Heart right ventricle (tissue), 16 donors: ENCODE measurements around the gene HGFAC. TPM values are rescaled to one million over a fixed set of nuclear protein-coding genes. Genes with fewer than 3 reads are reported as not detected.

Experiments
- ATAC-seq, 8 donors: fragments of 200-7000 bp; cut with Tn5 transposase; one replicate each; pipeline ENCODE4 v1.9.1; 2020; ENCODE audit warnings: mild to moderate bottlenecking in 8 of 8, moderate library complexity in 8 of 8, moderate number of reproducible peaks in 1 of 8
- DNase-seq, 2 donors: peaks; one replicate each; pipeline ENCODE4 v3.0.0-alpha.2; 2020
- H3K27ac ChIP-seq, 10 donors: fragments of 200-600 bp; sonication (generic) in 2 of 10; one replicate each; pipeline versions ENCODE4 v1.5.0 to v1.8.0; 2020 to 2022; ENCODE audit warnings: mild to moderate bottlenecking in 3 of 10
- H3K27me3 ChIP-seq, 7 donors: fragments of 200-600 bp; one replicate each; pipeline ENCODE4 v1.8.0; 2021 to 2022; ENCODE audit warnings: mild to moderate bottlenecking in 2 of 7
- H3K36me3 ChIP-seq, 9 donors: fragments of 200-600 bp; sonication (generic) in 1 of 9; one replicate each; pipeline versions ENCODE4 v1.5.0 to v1.8.0; 2020 to 2022; ENCODE audit warnings: mild to moderate bottlenecking in 2 of 9
- H3K4me1 ChIP-seq, 9 donors: fragments of 200-600 bp; sonication (generic) in 1 of 9; one replicate each; pipeline versions ENCODE4 v1.5.0 to v1.8.0; 2020 to 2022; ENCODE audit warnings: mild to moderate bottlenecking in 4 of 9
- H3K4me3 ChIP-seq, 10 donors: fragments of 200-600 bp; sonication (generic) in 2 of 10; one replicate each; pipeline versions ENCODE4 v1.5.0 to v1.8.0; 2020 to 2022; ENCODE audit warnings: mild to moderate bottlenecking in 7 of 10, moderate library complexity in 2 of 10
- H3K9me3 ChIP-seq, 11 donors: fragments of 200-600 bp in 10 of 11; sonication (generic) in 2 of 11; one replicate each; pipeline versions ENCODE4 v1.5.0 to v1.8.0; 2013 to 2022; ENCODE audit warnings: mild to moderate bottlenecking in 2 of 11, control low read depth in 1 of 11, moderate library complexity in 1 of 11
- WGBS, 2 donors: extraction: QIAGEN DNeasy Blood & Tissue Kit; methylation state at CpG; one replicate each; pipeline ENCODE4 v1.1.7; 2013; ENCODE audit warnings: inconsistent platforms in 1 of 2; 5-methylcytosine and 5-hydroxymethylcytosine counted together
- intact Hi-C, 10 donors: fragments of 100-400 bp; cut with DNase I; formaldehyde crosslinking; loops; one replicate each; pipeline versions ENCODE4 v1.11.1 to v1.14.2; 2022
- polyA plus RNA-seq, 2 donors: library from polyadenylated mRNA; stranded (reverse); fragments of 200-250 nt; gene quantifications; one replicate each; pipeline ENCODE4 v1.2.3, GENCODE V29; 2013
- total RNA-seq, 10 donors: library from RNA; stranded (reverse); fragmentation: NEBNext Ultra II Directional in 3 of 10; extraction: Animal tissue kit (Norgen Biotek cat#: 25700) in 3 of 10; gene quantifications; one replicate each; pipeline versions ENCODE4 v1.2.1 to v1.2.4, GENCODE V29; 2021 to 2023
- TF ChIP-seq, protein P1 (sequence below), 9 donors: fragments of 200-600 bp; sonication (generic) in 2 of 9; IDR thresholded peaks; one replicate each; pipeline versions ENCODE4 v1.5.0 to v1.8.0; 2021 to 2022; ENCODE audit warnings: antibody characterized with exemption in 9 of 9, mild to moderate bottlenecking in 5 of 9, moderate library complexity in 1 of 9
- donor health status: Arrhythmogenic right ventricular cardiomyopathy.
- donor health status: ischemic (EF 13 %, LVEDD 7.1; RV severe dilation, severe dysfunction).
- donor health status: healthy with polysubstance abuse.
- donor health status: DM: no; HTN: yes; CAD: no.
- donor health status: DM: no; HTN: no; CAD: no.
- donor health status: ischemic (EF 25% LVEDD 6.9; RV normal size, moderate dysfunction).
- donor health status: ischemic (EF 25% LVEDD 5.7; RV mildly dilated, moderate dysfunction).
- donor health status: healthy.
- donor health status: DM: yes; HTN: yes; CAD: no.
- donor health status: Ischemic cardiomyopathy.
- donor health status: ischemic (EF 35%, LVEDD 5.7; RV mildly dilated, moderate dysfunction).
- donor health status: nonischemic (EF 11% LVEDD 7.7; RV severe dilation, severe dysfunction).
- donor health status: DM: yes; HTN: yes; CAD: no.
- donor health status: PGD.
- donor health status: ischemic (EF 29% LVEDD 5.4; RV normal size, mild dysfunction).
- donor health status: nonischemic (EF 23%, LVEDD 6.1; RV moderate dilation, normal function).

HGFAC gene
- total and polyA plus RNA-seq, 12 donors = 0.15 to 1.1 (median 0.45) TPM; not detected in 4

DNA sequence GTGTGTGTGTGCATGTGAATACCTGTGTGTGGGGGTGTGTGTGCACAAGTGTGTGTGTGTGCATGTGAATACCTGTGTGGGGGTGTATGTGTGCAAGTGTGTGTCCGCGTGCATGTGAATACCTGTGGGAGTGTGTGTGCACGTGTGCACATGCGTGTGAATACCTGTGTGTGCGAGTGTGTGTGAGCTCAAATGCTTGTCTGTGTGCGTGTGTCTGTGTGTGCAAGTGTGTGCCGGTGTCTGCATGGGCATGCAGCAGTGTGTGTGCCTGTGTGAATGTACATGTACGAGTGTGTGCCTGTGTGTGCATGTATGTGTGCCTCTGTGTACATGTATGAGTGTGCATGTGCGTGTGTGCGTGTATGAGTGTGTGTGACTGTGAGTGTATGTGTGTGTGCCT lies 26.4 kb downstream of the HGFAC start:
- Histone ChIP-seq H3K4me1 (peaks cover 3 to 86% (median 36%) of the 10 kb centered on the region in 9 donors), H3K36me3 (no peaks in the 10 kb centered on the region), H3K9me3 (no peaks in the 10 kb centered on the region), H3K27me3 (peaks cover 0 to 34% (median 25%) of the 10 kb centered on the region in 7 donors), H3K27ac (peak overlapping the region in 2 of 10 donors; percentile 72 to 93), H3K4me3 (no peak overlapping the region)
- ATAC-seq (no peak), DNase-seq (no peak)
- intact Hi-C loops = no loop called here
- TF ChIP-seq, protein P1, sequence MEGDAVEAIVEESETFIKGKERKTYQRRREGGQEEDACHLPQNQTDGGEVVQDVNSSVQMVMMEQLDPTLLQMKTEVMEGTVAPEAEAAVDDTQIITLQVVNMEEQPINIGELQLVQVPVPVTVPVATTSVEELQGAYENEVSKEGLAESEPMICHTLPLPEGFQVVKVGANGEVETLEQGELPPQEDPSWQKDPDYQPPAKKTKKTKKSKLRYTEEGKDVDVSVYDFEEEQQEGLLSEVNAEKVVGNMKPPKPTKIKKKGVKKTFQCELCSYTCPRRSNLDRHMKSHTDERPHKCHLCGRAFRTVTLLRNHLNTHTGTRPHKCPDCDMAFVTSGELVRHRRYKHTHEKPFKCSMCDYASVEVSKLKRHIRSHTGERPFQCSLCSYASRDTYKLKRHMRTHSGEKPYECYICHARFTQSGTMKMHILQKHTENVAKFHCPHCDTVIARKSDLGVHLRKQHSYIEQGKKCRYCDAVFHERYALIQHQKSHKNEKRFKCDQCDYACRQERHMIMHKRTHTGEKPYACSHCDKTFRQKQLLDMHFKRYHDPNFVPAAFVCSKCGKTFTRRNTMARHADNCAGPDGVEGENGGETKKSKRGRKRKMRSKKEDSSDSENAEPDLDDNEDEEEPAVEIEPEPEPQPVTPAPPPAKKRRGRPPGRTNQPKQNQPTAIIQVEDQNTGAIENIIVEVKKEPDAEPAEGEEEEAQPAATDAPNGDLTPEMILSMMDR (IDR thresholded peaks at IDR 0.05) = no peak
- 90 to 97% methylated on average over 10 of the region's 10 CpGs for WGBS, 2 donors

DNA sequence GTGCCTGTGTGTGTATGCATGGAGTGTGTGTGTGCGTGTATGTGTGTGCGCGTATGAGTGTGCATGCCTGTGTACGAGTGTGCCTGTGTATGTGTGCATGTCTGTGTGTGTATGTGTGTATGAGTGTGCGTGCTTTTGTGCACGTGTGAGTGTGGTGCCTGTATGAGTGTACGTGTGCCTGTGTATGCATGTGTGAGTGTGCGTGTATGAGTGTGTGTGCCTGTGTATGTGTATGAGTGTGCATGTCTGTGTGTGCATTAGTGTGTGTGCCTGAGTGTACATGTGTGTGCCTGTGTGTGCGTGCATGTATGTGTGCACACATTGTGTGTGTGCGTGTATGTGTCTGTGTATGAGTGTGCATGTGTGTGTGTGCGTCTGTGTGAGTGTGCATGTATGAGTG lies 27.0 kb downstream of the HGFAC start:
- TF ChIP-seq, protein P1 (IDR thresholded peaks at IDR 0.05) = no peak
- H3K9me3 ChIP-seq = no peaks in the 10 kb centered on the region
- no peak for DNase-seq
- no peak overlapping the region for H3K4me3 ChIP-seq
- H3K27me3 ChIP-seq = peaks cover 0 to 28% (median 21%) of the 10 kb centered on the region in 7 donors
- WGBS, 2 donors = 93 to 97% methylated on average over 11 of the region's 11 CpGs
- intact Hi-C loops = no loop called here
- no peaks in the 10 kb centered on the region for H3K36me3 ChIP-seq
- peak overlapping the region in 4 of 10 donors; percentile 49 to 71 (median 61) for H3K27ac ChIP-seq
- peaks cover 0 to 89% (median 34%) of the 10 kb centered on the region in 9 donors for H3K4me1 ChIP-seq
- ATAC-seq = no peak

DNA sequence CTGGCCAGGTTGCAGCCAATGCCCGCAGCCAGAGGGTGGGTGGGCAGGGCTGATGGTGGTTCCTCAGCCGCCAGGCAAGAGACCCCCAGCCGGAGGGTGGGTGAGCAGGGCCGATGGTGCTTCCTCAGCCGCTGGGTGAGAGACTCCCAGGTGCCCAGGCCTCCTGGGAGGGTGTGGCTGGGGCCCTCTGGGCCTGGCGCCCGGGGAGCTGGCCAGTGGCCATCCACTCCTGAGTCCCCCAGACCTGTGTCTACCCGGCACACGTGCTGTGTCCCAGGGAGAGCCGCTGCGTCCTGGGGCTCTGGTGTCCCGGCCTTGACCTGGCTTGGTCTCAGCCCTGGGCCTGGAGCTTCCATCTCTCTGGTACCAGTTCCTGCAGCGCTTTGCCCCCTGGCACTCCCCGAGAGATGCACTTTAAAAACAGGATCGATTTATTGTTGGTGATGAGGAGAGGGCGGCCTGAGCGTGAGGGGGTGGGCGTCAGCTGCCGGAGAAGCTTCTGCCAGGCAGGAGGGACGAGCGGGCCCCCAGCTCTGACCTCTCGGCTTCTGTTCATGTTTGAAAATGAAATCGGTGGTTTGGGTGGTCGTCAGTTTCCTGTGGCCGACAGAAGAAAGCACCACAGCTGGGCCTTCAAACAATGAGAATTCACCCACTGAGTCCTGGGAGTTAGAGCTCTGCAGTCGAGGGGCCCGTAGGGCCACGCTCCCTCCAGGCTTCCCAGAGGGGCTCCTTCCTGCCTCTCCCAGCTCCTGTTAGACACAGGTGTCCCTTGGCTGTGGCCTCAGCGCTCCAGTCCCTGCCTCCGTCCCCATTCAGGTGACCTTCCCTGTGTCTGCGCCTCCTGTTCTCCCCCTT lies 27.8 kb downstream of the HGFAC start:
- Histone ChIP-seq H3K4me1 (peaks cover 0 to 95% (median 34%) of the 10 kb centered on the region in 9 donors), H3K27me3 (peaks cover 0 to 20% (median 13%) of the 10 kb centered on the region in 7 donors), H3K36me3 (no peaks in the 10 kb centered on the region), H3K9me3 (no peaks in the 10 kb centered on the region), H3K4me3 (no peak overlapping the region), H3K27ac (peak overlapping the region in 7 of 10 donors; percentile 48 to 71 (median 59))
- intact Hi-C loops = no loop called here
- WGBS, 2 donors = 57 to 68% methylated on average over 30 to 31 of the region's 31 CpGs
- ATAC-seq (peak; percentile 32 to 56 (median 38)), DNase-seq (peak in 1 of 2 donors; percentile 64)
- TF ChIP-seq, protein P1 (IDR thresholded peaks at IDR 0.05) = no peak

DNA sequence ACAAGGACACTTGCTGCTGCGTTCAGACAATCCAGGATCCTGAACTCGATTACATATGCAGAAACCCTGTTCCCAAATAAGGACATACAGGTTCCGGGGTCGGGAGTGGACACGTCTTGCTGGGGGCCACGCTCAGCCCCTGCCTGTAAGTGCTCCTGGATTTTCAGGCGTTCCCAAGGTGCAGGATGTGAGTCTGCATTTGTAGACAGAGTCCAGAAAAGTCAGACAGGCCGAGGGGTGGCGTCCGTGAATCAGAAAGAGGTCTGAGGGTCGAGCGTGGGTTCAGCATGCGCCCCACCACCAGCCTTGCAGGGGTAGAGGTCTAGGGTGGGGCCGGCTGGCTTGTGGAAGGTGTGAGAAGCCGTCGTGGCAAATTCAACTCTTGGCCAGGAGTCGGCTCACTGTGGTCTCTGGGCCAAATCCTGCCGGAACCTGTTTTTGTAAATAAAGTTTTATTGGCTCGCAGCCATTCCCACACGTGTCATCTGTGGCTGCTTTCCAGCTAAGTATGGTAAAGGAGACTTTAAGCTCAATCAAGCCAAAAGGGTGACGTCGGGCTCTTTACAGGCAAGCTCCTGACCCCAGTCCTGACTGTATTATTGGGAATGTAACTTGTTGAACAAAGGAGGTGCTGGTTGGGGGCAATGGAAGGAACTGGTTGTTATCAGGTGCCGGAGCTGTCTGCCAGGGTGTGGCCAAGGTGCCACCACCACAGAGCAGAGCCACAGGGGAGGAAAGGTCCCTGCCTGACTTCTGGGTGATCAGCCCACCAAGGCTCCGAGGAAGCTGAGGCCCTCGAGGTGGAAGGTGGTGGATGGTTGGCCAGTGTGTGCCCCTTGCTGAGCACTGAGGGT lies 28.7 kb downstream of the HGFAC start:
- intact Hi-C loops = no loop called here
- WGBS, 2 donors = 48 to 50% methylated on average over 25 of the region's 25 CpGs
- Histone ChIP-seq H3K36me3 (no peaks in the 10 kb centered on the region), H3K27me3 (peaks cover 0 to 18% (median 7%) of the 10 kb centered on the region in 7 donors), H3K27ac (peak overlapping the region in 7 of 10 donors; percentile 48 to 71 (median 59)), H3K9me3 (no peaks in the 10 kb centered on the region), H3K4me1 (peaks cover 0 to 94% (median 34%) of the 10 kb centered on the region in 9 donors), H3K4me3 (no peak overlapping the region)
- DNase-seq (no peak), ATAC-seq (no peak)
- TF ChIP-seq, protein P1 (IDR thresholded peaks at IDR 0.05) = no peak
